ENCODE data around the gene LRRIQ1. TPM values are rescaled to one million over a fixed set of nuclear protein-coding genes. Genes with fewer than 3 reads are reported as not detected.
A peak's percentile ranks its signal among the peaks of the same experiment; 100 is the strongest.

LRRIQ1 gene
- total RNA-seq, 1 donor from 2014 or later: not detected

DNA sequence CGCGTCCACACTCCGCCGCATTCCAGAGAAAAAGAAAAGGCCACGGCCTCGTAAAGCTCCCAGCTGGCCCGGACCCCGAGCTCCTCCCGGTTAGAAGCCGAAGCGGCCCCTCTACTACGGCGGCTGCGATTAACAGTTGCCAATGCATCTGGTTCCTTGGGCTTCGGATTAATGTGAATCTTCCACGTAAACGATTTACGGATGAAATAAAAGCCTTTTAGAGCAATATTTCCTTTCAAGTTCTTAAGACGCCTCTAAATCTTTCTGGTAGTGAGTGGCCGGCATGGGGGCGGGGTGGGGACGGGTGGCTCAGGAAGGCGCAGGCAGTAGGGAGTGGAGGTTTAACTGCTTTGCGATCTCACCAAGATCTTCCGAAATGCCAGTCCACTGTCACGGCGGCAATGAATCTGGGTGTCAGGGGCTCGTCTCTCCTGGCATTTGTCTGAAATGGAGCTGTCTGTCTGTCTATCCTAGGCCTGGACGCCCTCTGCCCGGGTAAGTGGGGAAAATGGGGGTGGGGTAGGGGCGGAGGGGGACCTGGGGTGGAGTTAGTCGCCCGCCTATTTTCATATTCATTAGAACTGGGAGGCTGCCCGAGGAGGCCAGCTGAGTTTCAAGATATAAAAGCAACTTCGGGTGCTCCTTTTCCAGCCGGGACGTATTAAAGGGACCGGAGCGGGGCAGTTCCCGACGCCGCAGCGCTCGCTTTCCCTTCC, 243.5 kb downstream of the LRRIQ1 start:
- DNase-seq (ENCODE audit: low spot score): peak; percentile 78
- Mint-ChIP-seq H3K4me3 (ENCODE audit: unreplicated experiment) (peak overlapping the region; percentile 98), H3K27ac (ENCODE audit: unreplicated experiment) (peak overlapping the region; percentile 99), H3K4me1 (ENCODE audit: low read depth) (peaks cover 28% of the 10 kb centered on the region), H3K9me3 (ENCODE audit: low read depth) (peaks cover 5% of the 10 kb centered on the region), H3K36me3 (ENCODE audit: low read depth) (no peaks in the 10 kb centered on the region), H3K27me3 (ENCODE audit: low read depth) (peaks cover 40% of the 10 kb centered on the region)
- TF ChIP-seq, protein P1, sequence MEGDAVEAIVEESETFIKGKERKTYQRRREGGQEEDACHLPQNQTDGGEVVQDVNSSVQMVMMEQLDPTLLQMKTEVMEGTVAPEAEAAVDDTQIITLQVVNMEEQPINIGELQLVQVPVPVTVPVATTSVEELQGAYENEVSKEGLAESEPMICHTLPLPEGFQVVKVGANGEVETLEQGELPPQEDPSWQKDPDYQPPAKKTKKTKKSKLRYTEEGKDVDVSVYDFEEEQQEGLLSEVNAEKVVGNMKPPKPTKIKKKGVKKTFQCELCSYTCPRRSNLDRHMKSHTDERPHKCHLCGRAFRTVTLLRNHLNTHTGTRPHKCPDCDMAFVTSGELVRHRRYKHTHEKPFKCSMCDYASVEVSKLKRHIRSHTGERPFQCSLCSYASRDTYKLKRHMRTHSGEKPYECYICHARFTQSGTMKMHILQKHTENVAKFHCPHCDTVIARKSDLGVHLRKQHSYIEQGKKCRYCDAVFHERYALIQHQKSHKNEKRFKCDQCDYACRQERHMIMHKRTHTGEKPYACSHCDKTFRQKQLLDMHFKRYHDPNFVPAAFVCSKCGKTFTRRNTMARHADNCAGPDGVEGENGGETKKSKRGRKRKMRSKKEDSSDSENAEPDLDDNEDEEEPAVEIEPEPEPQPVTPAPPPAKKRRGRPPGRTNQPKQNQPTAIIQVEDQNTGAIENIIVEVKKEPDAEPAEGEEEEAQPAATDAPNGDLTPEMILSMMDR (IDR thresholded peaks at IDR 0.05): no peak

DNA sequence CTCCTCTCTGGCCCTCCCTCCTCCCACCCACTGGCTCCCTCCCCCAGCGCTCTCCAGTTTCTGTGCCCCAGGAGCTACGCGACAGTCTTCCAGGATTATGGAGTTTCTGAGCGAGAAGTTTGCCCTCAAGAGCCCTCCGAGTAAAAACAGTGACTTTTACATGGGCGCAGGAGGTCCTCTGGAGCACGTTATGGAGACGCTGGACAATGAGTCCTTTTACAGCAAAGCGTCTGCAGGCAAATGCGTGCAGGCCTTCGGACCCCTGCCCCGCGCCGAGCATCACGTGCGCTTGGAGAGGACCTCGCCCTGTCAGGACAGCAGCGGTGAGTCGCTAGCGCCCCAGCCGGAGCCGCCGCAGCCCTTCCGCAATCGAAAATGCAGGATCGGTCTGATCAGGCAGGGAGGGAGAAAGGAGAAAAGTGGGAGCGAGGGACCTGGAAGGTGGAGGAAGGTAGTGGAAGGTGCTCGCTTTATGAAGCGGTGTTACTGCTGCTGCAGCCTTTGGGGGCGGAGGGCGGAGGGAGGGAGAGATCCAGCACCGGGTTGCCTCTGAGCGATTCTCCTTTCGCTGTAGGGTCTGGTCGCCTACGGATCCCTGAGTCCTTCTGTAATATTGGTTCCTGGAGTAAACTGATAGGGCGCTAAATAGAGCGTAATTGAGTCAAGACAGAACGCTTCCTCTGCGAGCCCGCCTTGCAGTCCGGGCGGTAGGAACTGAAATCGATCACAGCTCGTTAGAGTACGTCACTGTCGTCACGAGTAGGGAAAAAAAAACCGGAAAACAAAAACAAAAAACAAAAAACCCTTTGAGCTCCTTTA, 244.2 kb downstream of the LRRIQ1 start, which contains the start of gene ALX1:
ALX1 (plus strand) TSS at position 56 of the 819 bp plus-strand sequence; CDS start at position 98, 42 bp downstream.
- peak within 1 kb of the TSS; percentile 98 for H3K4me3 Mint-ChIP-seq (ENCODE audit: unreplicated experiment)
- DNase-seq (ENCODE audit: low spot score): peak; percentile 92
- peaks cover 42% of the 10 kb centered on the region for H3K27me3 Mint-ChIP-seq (ENCODE audit: low read depth)
- peaks cover 25% of the 10 kb centered on the region for H3K4me1 Mint-ChIP-seq (ENCODE audit: low read depth)
- peaks cover 5% of the 10 kb centered on the region for H3K9me3 Mint-ChIP-seq (ENCODE audit: low read depth)
- H3K27ac Mint-ChIP-seq (ENCODE audit: unreplicated experiment): peak within 1 kb of the TSS; percentile 99
- TF ChIP-seq, protein P1 (IDR thresholded peaks at IDR 0.05): peak; percentile 46
- no peaks in the 10 kb centered on the region for H3K36me3 Mint-ChIP-seq (ENCODE audit: low read depth)

DNA sequence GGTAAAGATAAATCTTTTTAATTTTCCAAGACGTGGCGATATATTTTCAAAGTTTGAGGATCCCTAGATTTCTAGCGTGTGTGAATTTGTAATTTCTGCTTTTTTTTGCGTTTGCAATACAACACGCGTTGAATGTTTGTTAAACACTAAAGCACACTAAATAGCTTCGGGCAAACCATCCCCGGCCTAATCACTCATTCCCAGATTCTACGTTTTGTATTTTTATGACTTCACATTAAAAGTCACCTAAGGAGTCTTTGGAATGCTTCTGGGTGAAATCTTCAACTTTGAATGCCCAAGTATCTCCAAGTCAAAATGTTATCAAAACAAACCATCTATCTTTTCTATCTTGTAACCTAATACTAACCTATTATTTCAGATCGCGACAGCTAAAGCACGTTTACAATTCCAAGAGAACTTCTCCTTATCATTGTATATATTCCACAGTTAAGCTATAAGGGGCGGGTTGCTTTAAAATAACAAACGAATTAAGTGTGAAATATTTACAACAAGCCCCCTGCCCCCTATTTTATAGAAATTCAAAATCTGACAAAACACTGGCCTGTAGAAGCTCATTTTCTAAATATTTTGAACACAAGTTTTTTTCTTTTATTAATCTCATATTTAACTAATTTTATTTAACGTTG, 245.0 kb downstream of the LRRIQ1 start:
- peak overlapping the region; percentile 98 for H3K4me3 Mint-ChIP-seq (ENCODE audit: unreplicated experiment)
- H3K9me3 Mint-ChIP-seq (ENCODE audit: low read depth): peaks cover 5% of the 10 kb centered on the region
- H3K4me1 Mint-ChIP-seq (ENCODE audit: low read depth): peaks cover 21% of the 10 kb centered on the region
- H3K27me3 Mint-ChIP-seq (ENCODE audit: low read depth): peaks cover 38% of the 10 kb centered on the region
- no peak for DNase-seq (ENCODE audit: low spot score)
- TF ChIP-seq, protein P1 (IDR thresholded peaks at IDR 0.05): no peak
- peak overlapping the region; percentile 99 for H3K27ac Mint-ChIP-seq (ENCODE audit: unreplicated experiment)
- H3K36me3 Mint-ChIP-seq (ENCODE audit: low read depth): no peaks in the 10 kb centered on the region

DNA sequence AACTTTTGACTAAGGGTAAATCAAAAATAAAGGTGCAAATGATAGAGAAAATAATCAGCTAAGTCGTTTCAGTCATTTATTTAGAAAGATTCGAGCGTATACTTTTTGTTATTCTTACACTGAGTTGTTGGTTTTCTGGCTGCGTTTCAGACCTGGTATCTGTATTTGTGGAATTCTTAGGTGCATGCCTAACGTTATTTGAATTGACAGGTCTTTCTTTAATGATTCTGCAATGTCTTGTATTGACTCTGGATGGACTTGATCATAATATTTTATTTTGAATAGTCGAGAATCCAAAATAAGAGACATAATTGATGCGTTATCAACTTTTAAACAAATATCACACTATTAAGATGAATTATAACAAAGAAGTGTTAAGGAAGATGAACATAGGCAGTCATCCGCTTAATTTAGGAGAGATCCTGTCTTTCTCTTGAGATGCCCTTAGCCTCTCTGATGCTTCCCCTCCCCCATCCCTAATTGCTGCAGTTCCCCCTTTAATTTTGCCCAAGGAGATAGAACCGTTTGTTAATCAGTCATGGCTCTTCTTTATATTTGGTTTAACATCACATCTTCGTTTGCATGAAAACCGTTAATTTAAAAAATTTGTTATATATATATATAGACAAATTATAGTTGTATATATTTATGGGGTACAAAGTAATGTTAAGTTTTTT, 245.6 kb downstream of the LRRIQ1 start:
- DNase-seq (ENCODE audit: low spot score): no peak
- no peaks in the 10 kb centered on the region for H3K36me3 Mint-ChIP-seq (ENCODE audit: low read depth)
- peaks cover 5% of the 10 kb centered on the region for H3K9me3 Mint-ChIP-seq (ENCODE audit: low read depth)
- H3K27ac Mint-ChIP-seq (ENCODE audit: unreplicated experiment): no peak overlapping the region
- peak overlapping the region; percentile 98 for H3K4me3 Mint-ChIP-seq (ENCODE audit: unreplicated experiment)
- H3K4me1 Mint-ChIP-seq (ENCODE audit: low read depth): peaks cover 21% of the 10 kb centered on the region
- peaks cover 33% of the 10 kb centered on the region for H3K27me3 Mint-ChIP-seq (ENCODE audit: low read depth)
- TF ChIP-seq, protein P1 (IDR thresholded peaks at IDR 0.05): no peak
